ENCODE results near the gene FANCE. TPM values are rescaled to one million over a fixed set of nuclear protein-coding genes. Genes with fewer than 3 reads are reported as not detected.
A peak's percentile ranks its signal among the peaks of the same experiment; 100 is the strongest.

Gene FANCE
- total and polyA plus RNA-seq, 9 of the 15 experiments (the other 6 are each of a cell fraction or from before 2014, with no cell fraction given): 5.7 to 30.2 (median 17.0) TPM

- TF ChIP-seq E4F1 (CRISPR knock-in tag; IDR thresholded peaks at IDR 0.05; ENCODE audit: borderline replicate concordance) (no peak), CTCF (IDR thresholded peaks at IDR 0.05 in 2 of 3, conservative IDR thresholded peaks at IDR 0.05 in 1 of 3; ENCODE audit: insufficient read depth in 2 of 3, low read depth in 1 of 3, low read length in 3 of 3) (peak; percentile 8 to 25 (median 16); a peak in 1 of 6 replicates), THAP7 (CRISPR knock-in tag; IDR thresholded peaks at IDR 0.05) (no peak), SMARCA5 (IDR thresholded peaks at IDR 0.05) (no peak), NFYB (IDR thresholded peaks at IDR 0.05; ENCODE audit: extremely low read depth, insufficient read length) (peak; percentile 60), MAX (CRISPR knock-in tag; IDR thresholded peaks at IDR 0.05) (no peak), PYGO2 (tag; IDR thresholded peaks at IDR 0.05) (no peak), SNRNP70 (optimal IDR thresholded peaks at IDR 0.05; ENCODE audit: low read depth, low read length) (no peak), ATF6 (CRISPR knock-in tag; IDR thresholded peaks at IDR 0.05) (no peak)
Measured at GRCh38 chr6:35439308-35439707, 12.8 kb upstream of the FANCE start (continued).
